ENCODE measurements around the gene SLC35B2. TPM values are rescaled to one million over a fixed set of nuclear protein-coding genes. Genes with fewer than 3 reads are reported as not detected.

Gene SLC35B2
- total RNA-seq, 3 donors from 2014 or later: 24.9 to 38.0 (median 31.6) TPM

DNA sequence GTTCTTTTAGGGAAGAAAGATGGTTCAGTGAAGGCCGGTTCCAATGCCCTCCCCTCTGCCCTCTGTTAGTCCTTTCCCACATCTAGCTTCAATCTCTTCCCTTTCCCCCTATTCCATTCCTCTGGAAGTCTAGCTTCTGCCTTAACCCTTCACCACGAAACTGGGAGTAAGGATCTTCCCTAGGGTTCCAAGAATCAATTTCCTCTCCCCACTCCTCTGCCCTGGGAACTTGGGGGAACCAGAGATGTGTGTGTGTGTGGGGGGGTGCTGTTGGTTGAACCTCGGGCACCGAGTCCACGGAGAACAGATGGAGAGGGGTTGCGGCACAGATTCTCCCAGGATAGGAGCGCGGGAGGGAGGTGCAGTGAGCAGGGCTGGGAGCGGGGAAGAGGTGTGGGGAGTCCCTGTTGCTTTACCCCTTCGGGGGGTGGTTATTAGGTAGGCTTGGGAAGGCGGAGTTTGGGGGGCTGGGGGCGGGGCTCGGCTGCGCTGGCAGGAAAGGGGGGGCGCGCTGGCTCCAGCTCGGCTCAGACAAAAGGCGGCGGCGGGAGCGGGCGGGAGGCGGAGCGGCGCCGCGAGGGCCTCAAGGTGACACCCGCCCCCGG, 12.7 kb upstream of the SLC35B2 start, which contains the start of gene TMEM151B:
TSS of gene TMEM151B (plus strand) at position 530 of the 605 bp plus-strand sequence. CDS start 293 bp downstream, outside the sequence.
- DNase-seq (no peak), ATAC-seq (no peak)
- Histone ChIP-seq H3K9me3 (no peaks in the 10 kb centered on the region), H3K36me3 (ENCODE audit: low read depth) (no peaks in the 10 kb centered on the region), H3K4me3 (no peak within 1 kb of the TSS), H3K4me1 (ENCODE audit: low read depth) (no peaks in the 10 kb centered on the region)
- intact Hi-C loops (cut with DNase I, micrococcal nuclease): loop anchor here (5.0 kb wide), 1 partner anchor 67 kb away; no protein-coding TSS in a partner anchor
- TF ChIP-seq, protein P1, sequence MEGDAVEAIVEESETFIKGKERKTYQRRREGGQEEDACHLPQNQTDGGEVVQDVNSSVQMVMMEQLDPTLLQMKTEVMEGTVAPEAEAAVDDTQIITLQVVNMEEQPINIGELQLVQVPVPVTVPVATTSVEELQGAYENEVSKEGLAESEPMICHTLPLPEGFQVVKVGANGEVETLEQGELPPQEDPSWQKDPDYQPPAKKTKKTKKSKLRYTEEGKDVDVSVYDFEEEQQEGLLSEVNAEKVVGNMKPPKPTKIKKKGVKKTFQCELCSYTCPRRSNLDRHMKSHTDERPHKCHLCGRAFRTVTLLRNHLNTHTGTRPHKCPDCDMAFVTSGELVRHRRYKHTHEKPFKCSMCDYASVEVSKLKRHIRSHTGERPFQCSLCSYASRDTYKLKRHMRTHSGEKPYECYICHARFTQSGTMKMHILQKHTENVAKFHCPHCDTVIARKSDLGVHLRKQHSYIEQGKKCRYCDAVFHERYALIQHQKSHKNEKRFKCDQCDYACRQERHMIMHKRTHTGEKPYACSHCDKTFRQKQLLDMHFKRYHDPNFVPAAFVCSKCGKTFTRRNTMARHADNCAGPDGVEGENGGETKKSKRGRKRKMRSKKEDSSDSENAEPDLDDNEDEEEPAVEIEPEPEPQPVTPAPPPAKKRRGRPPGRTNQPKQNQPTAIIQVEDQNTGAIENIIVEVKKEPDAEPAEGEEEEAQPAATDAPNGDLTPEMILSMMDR (IDR thresholded peaks at IDR 0.05): no peak

DNA sequence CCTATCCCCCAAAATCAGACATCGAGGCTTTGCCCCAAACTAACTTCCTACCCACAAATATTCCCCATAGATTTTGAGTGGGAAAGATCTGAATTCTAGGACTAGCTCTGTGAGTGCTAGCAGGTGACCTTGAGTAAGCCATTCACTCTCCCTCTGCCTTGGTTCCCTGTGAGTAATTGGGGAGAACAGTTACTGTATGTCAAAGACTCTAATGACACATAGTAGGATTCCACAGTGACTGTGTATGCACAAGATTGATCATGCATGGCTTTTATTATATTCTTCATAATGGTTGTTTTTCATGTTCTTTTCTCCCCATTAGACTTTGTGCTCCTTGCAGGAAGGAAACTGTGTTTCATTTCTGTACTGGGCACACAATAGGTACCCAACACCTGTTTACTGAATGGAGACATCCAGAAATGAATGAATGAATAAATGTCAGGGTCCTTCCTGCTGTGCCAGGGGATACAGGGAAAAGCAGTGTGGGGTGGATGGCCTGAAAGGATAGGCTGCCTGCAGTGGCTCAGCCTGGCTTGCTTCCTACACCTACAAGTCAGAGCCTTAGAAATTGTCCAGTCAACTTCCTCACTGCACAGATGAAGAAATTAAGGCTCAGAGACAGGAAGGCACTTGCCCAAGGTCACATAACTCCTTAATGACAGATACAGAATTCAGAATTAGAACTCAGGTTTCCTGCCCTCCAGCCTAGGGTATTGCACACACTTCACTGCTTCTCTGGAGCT, 12.0 kb upstream of the SLC35B2 start:
- TF ChIP-seq, protein P1 (IDR thresholded peaks at IDR 0.05): no peak
- DNase-seq (no peak), ATAC-seq (no peak)
- H3K9me3 ChIP-seq: no peaks in the 10 kb centered on the region
- intact Hi-C loops (cut with DNase I, micrococcal nuclease): loop anchor here (5.0 kb wide), 1 partner anchor 68 kb away; no protein-coding TSS in a partner anchor
- peaks cover 2% of the 10 kb centered on the region for H3K4me1 ChIP-seq (ENCODE audit: low read depth)
- no peak overlapping the region for H3K4me3 ChIP-seq
- H3K36me3 ChIP-seq (ENCODE audit: low read depth): no peaks in the 10 kb centered on the region

DNA sequence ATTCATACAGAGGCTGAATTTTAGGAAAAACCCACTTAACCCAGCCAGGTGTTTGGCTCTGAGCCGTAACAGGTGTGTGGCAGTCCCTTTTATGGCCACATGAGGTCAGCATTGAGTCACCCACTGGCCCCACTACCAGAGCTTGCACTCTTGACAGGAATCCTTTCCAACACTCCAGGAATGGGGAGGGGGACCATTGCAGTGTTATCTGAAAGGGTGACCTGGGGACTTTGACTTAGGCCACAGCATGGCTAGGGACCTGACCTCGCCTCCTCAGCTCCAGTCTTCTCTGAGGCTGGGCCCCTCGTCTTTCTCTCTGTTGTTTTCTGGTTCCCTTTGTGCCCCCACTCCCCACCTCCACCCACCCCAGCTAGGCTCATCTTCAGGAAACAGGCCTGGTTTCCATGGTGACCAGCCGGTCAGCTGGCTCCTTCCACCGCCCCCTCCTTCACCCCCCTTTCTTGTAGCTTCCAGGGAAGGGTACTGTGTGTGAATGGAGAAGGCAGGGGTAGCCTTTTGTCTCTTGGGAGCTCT, 10.8 kb upstream of the SLC35B2 start:
- TF ChIP-seq, protein P1 (IDR thresholded peaks at IDR 0.05): peak; percentile 85
- no peaks in the 10 kb centered on the region for H3K36me3 ChIP-seq (ENCODE audit: low read depth)
- intact Hi-C loops (cut with DNase I, micrococcal nuclease): loop anchor here (5.0 kb wide), 1 partner anchor 69 kb away; no protein-coding TSS in a partner anchor
- DNase-seq (peak in 1 of 3 donors; percentile 83), ATAC-seq (peak; percentile 44)
- no peaks in the 10 kb centered on the region for H3K9me3 ChIP-seq
- H3K4me3 ChIP-seq: no peak overlapping the region
- H3K4me1 ChIP-seq (ENCODE audit: low read depth): peaks cover 13% of the 10 kb centered on the region

DNA sequence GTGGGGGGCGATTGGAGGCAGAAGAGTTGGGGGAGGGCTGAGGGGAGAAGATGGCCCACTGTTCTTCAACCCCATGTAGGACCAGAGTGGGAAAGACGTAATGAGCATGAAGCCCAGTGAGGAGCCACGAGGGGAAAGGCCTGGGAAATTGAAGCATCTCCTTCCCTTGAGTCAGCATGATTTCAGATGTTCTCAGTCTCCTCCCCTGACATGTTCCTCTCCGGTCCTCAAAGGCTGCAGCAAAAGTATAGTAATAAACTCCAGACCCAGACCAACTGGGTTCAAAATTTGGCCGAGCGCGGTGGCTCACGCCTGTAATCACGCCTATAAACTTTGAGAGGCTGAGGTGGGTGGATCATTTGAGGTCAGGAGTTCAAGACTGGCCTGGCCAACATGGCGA, 9.9 kb upstream of the SLC35B2 start:
- intact Hi-C loops (cut with DNase I, micrococcal nuclease): loop anchor here (5.0 kb wide), 1 partner anchor 70 kb away; no protein-coding TSS in a partner anchor
- no peaks in the 10 kb centered on the region for H3K36me3 ChIP-seq (ENCODE audit: low read depth)

DNA sequence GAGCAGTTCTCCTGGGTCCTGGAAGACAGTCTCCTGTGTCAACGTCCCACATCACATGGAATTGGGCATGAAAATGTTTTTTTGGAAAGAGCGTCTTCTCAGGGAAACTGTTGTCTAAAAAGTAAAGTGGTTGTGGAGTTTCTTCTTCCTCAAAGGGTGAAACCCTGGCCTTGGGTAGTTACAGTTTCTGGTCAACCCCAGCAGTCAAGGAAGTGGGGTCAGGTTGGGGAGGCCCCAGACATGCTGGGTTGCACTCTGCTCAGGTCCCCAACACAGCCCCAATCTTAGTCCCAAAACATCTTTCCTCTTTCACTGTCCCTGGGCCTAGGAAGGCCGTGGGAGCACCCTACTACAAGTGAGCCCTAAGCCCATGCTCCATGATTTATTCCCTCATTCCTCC, 9.0 kb upstream of the SLC35B2 start:
- peaks cover 17% of the 10 kb centered on the region for H3K4me1 ChIP-seq (ENCODE audit: low read depth)
- H3K4me3 ChIP-seq: no peak overlapping the region
- ATAC-seq (no peak), DNase-seq (no peak)
- H3K9me3 ChIP-seq: no peaks in the 10 kb centered on the region
- intact Hi-C loops (cut with DNase I, micrococcal nuclease): loop anchor here (5.0 kb wide), 1 partner anchor 71 kb away; no protein-coding TSS in a partner anchor
- no peaks in the 10 kb centered on the region for H3K36me3 ChIP-seq (ENCODE audit: low read depth)
- TF ChIP-seq, protein P1 (IDR thresholded peaks at IDR 0.05): no peak

More for the DNA sequence above, 9.9 kb upstream of the SLC35B2 start:
- H3K9me3 ChIP-seq: no peaks in the 10 kb centered on the region
- DNase-seq (no peak), ATAC-seq (no peak)
- TF ChIP-seq, protein P1 (IDR thresholded peaks at IDR 0.05): no peak
- H3K4me3 ChIP-seq: no peak overlapping the region
- peaks cover 17% of the 10 kb centered on the region for H3K4me1 ChIP-seq (ENCODE audit: low read depth)

Measured in mucosa of descending colon (tissue), 3 donors.